Body of pancreas (tissue), 4 donors: Measurements from ENCODE around the gene SSR3.

Source experiments
- CTCF ChIP-seq, 7 experiments: fragments of 450-650 bp in 4 of 7; fragments of 200-600 bp in 3 of 7; sonication (generic) in 3 of 7; IDR thresholded peaks; one replicate each; pipeline ENCODE4 v1.5.1; 2016 to 2019; ENCODE audit warnings: antibody characterized with exemption in 7 of 7
- POLR2A ChIP-seq, 3 donors: fragments of 450-650 bp; IDR thresholded peaks; one replicate each; pipeline ENCODE4 v1.6.1; 2016; ENCODE audit warnings: antibody characterized with exemption in 3 of 3, mild to moderate bottlenecking in 2 of 3

GRCh38 chr3:156507285-156507684 lies 47.6 kb downstream of the SSR3 start:
- TF ChIP-seq CTCF (IDR thresholded peaks at IDR 0.05) (no peak), POLR2A (IDR thresholded peaks at IDR 0.05) (no peak)
